IPS-20b (cell line): ENCODE data around the gene UBAP2.
"Not testable (repeated sequence)": the region's sequence is repeated elsewhere in the genome, so short reads cannot be mapped to it uniquely, and the experiment has no call there.

Experiments used
- H3K27ac ChIP-seq: one replicate; pipeline ENCODE4 v1.5.1; 2013; ENCODE audit warnings: low read length
- H3K27me3 ChIP-seq: 2 replicates; pipeline ENCODE4 v1.6.1; 2013; ENCODE audit warnings: mild to moderate bottlenecking, low read length, inconsistent platforms; ENCODE audit not compliant: insufficient read depth
- H3K36me3 ChIP-seq: 2 replicates; pipeline ENCODE4 v1.6.1; 2013; ENCODE audit warnings: low read depth, mild to moderate bottlenecking, inconsistent platforms, low read length, moderate library complexity; ENCODE audit not compliant: insufficient read depth
- H3K4me1 ChIP-seq: 2 replicates; pipeline ENCODE4 v1.6.1; 2013; ENCODE audit warnings: mild to moderate bottlenecking, control low read depth, inconsistent platforms, low read length, moderate library complexity; ENCODE audit not compliant: insufficient read depth
- H3K4me3 ChIP-seq: 2 replicates; pipeline ENCODE4 v1.5.1; 2013; ENCODE audit warnings: mild to moderate bottlenecking, low read length, inconsistent platforms
- H3K9ac ChIP-seq: 2 replicates; pipeline ENCODE4 v1.6.1; 2013; ENCODE audit warnings: low read depth, mild to moderate bottlenecking, inconsistent platforms, low read length, moderate library complexity
- H3K9me3 ChIP-seq: 2 replicates; pipeline ENCODE4 v1.6.1; 2013; ENCODE audit warnings: mild to moderate bottlenecking, low read depth, low read length, inconsistent platforms; ENCODE audit not compliant: insufficient read depth

UBAP2 gene

DNA sequence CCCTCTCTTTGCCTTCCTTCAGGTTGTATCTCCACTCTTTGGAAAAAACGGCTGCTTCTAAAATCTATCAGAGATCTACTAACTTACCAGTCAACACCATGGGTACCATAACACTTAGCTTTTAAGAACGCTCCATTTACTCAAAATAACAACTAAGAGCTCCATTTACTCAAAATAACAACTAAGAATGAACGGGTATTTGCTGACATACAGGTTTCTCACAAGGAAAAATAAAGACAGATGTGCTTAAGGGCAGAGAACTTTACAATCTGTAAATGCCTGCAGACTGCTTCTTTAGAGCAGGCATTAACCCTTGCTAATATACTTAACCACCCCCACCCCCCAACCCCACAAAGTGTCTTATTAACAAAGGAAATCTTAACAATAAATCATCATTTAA is 2.8 kb downstream of the UBAP2 start:
- H3K36me3 ChIP-seq, result peaks cover 22% of the 10 kb centered on the region; the same call in 1 of the 2 replicates
- H3K27me3 ChIP-seq, result no peaks in the 10 kb centered on the region
- 0 out of 2 replicates have a peak overlapping the region, but pooled peaks have one; percentile 26 for H3K4me3 ChIP-seq
- H3K4me1 ChIP-seq, result peaks cover 7% of the 10 kb centered on the region; the same call in 1 of the 2 replicates
- no peak overlapping the region for H3K9ac ChIP-seq
- no peak overlapping the region for H3K27ac ChIP-seq
- H3K9me3 ChIP-seq, result no peaks in the 10 kb centered on the region

DNA sequence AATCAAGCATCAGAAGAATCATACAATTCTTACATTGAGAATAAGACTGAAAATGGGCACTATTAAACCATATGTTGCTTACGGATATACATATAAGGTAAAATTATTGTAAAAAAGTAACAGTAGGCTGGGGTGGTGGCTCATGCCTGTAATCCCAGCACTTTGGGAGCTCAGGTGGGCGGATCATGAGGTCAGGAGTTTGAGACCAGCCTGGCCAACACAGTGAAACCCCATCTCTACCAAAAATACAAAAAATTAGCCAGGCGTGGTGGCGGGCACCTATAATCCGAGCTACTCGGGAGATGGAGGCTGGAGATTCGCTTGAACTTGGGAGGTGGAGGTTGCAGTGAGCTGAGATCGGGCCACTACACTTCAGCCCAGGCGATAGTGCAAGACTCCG is 6.6 kb downstream of the UBAP2 start:
- not testable (repeated sequence) for H3K9me3 ChIP-seq, H3K27ac ChIP-seq
- H3K36me3 ChIP-seq, result peaks cover 34% of the 10 kb centered on the region

DNA sequence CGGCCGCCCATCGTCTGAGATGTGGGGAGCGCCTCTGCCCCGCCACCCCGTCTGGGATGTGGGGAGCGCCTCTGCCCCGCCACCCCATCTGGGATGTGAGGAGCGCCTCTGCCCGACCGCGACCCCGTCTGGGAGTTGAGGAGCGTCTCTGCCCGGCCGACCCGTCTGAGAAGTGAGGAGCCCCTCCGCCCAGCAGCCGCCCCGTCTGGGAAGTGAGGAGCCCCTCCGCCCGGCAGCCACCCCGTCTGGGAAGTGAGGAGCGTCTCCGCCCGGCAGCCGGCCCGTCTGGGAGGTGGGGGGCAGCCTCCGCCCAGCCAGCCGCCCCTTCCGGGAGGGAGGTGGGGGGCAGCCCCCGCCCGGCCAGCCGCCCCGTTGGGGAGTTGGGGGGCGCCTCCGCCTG is 9.8 kb downstream of the UBAP2 start:
- not testable (repeated sequence) for H3K27ac ChIP-seq, H3K9me3 ChIP-seq, H3K4me1 ChIP-seq, H3K27me3 ChIP-seq, H3K9ac ChIP-seq, H3K4me3 ChIP-seq
- H3K36me3 ChIP-seq, result peaks cover 39% of the 10 kb centered on the region

More for the DNA sequence above, 6.6 kb downstream of the UBAP2 start:
- H3K4me1 ChIP-seq, H3K4me3 ChIP-seq, H3K27me3 ChIP-seq, H3K9ac ChIP-seq: not testable (repeated sequence)

DNA sequence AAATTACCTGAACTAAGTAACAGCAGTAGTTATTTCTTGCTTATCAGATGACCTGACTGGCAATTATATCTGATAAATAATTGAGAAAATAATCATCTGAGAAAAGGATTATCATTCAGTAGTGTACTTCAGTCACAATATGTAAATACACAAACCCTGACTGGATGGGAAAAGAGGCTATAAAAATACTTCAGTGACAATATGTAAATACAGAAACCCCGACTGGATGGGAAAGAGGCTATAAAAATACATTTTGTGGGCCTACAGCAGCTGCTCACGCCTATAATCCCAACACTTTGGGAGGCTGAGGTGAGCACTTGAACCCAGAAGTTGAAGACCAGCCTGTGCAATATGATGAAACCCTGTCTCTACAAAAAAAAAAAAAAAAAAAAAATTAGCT is 11.1 kb downstream of the UBAP2 start:
- H3K4me1 ChIP-seq, result no peaks in the 10 kb centered on the region
- H3K9ac ChIP-seq, result no peak overlapping the region
- H3K27me3 ChIP-seq, result no peaks in the 10 kb centered on the region
- no peak overlapping the region for H3K4me3 ChIP-seq
- no peak overlapping the region for H3K27ac ChIP-seq
- peaks cover 32% of the 10 kb centered on the region for H3K36me3 ChIP-seq
- H3K9me3 ChIP-seq, result no peaks in the 10 kb centered on the region

DNA sequence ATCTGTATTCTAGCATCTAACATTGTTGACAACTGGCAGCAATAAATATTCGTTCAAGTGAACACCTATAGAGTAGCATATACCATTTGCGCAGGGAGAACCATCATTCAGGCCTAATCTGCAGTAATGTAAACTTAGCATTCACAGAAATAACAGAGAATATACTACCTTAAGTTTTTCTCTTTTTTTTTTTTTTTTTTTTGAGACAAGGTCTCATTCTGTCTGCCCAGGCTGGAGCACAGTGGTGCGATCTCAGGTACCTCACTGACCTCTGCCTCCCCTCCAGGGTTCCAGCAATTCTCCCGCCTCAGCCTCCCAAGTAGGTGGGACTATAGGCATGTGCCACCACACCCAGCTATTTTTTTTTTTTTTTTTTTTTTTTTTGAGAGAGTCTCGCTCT is 12.1 kb downstream of the UBAP2 start:
- no peaks in the 10 kb centered on the region for H3K27me3 ChIP-seq
- peaks cover 34% of the 10 kb centered on the region for H3K36me3 ChIP-seq
- no peaks in the 10 kb centered on the region for H3K4me1 ChIP-seq
- no peak overlapping the region for H3K9ac ChIP-seq
- H3K9me3 ChIP-seq, result no peaks in the 10 kb centered on the region
- H3K4me3 ChIP-seq, result no peak overlapping the region
- H3K27ac ChIP-seq, result no peak overlapping the region

DNA sequence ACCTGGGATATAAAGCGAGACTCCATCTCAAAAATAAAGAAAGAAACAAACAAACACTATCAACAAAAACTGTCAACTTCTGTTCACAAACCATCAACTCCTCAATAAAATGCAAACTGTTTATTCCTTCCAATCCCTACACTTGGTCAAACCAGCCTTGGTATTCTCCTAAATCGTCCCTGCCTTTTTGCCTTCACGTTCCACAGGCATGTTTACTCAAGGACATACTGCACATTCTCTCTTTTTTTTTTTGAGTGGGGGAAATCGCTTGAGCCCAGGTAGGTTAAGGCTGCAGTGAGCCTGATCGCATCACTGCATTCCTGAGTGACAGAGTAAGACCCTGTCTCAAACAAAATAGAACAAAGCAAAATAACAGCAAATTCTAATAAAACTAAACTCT is 13.0 kb downstream of the UBAP2 start:
- H3K27ac ChIP-seq, result no peak overlapping the region
- no peaks in the 10 kb centered on the region for H3K27me3 ChIP-seq
- H3K9ac ChIP-seq, result no peak overlapping the region
- peaks cover 32% of the 10 kb centered on the region for H3K36me3 ChIP-seq
- no peaks in the 10 kb centered on the region for H3K4me1 ChIP-seq
- H3K4me3 ChIP-seq, result no peak overlapping the region
- no peaks in the 10 kb centered on the region for H3K9me3 ChIP-seq

DNA sequence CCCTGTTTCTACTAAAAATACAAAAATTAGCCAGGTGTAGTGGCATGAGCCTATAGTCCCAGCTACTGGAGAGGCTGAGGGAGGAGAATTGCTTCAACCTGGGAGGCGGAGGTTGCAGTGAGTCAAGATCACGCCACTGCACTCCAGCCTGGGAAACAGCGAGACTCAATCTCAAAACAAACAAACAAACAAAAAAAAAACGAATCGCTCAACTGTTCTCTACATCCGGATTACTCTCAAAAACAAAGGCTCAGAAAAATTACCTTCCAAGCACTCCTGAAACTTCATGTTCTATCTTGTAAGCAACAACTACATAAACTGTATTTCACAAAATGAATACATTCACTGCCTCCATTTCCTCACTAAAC is 14.0 kb downstream of the UBAP2 start:
- no peak overlapping the region for H3K9ac ChIP-seq
- no peak overlapping the region for H3K4me3 ChIP-seq
- peaks cover 28% of the 10 kb centered on the region for H3K36me3 ChIP-seq
- no peaks in the 10 kb centered on the region for H3K27me3 ChIP-seq
- H3K9me3 ChIP-seq, result no peaks in the 10 kb centered on the region
- no peak overlapping the region for H3K27ac ChIP-seq
- H3K4me1 ChIP-seq, result no peaks in the 10 kb centered on the region

DNA sequence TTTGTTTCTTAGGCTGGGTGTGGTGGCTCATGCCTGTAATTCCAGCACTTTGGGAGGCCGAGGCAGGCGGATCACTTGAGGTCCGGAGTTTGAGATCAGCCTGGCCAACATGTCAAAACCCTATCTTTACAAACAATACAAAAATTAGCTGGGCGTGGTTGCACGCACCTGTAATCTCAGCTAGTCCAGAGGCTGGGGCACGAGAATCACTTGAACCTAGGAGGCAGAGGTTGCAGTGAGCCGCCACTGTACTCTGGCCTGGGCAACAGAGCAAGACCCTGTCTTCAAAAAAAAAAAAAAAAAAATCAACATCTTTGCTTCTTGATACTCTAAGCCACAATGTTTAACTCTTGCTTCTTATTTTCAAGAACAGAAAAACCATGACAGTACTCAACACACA is 16.1 kb downstream of the UBAP2 start:
- H3K4me3 ChIP-seq, result no peak overlapping the region
- no peaks in the 10 kb centered on the region for H3K4me1 ChIP-seq
- H3K27me3 ChIP-seq, result no peaks in the 10 kb centered on the region
- no peak overlapping the region for H3K27ac ChIP-seq
- no peak overlapping the region for H3K9ac ChIP-seq
- H3K9me3 ChIP-seq, result no peaks in the 10 kb centered on the region
- H3K36me3 ChIP-seq, result peaks cover 37% of the 10 kb centered on the region

DNA sequence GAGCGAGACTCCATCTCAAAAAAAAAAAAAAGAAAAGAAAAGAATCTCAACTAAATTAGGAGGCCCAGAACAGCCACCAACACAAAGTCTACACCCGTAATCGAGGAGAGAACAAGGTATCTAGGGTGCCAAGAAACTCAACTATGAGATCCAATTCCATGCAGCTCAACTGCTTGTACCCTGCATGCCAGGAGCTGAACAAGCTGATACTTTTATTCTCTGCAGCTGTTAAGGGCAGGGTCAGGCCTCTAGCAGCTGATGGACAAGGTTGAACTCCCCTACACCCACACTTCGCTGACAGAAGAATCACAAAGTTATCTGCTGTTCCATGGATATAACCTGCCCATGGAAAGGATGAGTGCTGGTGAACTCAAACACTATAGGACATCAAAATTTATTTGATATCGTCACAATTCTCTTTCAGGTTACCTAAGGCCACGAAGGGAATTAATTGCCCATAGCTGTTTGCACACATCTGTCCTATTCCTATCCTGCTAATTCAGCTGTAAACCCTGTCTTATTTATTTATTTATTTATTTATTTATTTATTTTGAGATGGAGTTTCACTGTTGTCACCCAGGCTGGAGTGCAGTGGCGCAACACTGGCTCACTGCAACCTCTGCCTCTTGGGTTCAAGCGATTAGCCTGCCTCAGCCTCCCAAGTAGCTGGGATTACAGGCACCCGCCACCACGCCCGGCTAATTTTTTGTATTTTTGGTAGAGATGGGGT is 20.7 kb downstream of the UBAP2 start:
- no peaks in the 10 kb centered on the region for H3K4me1 ChIP-seq
- H3K36me3 ChIP-seq, result peaks cover 27% of the 10 kb centered on the region
- H3K27ac ChIP-seq, result no peak overlapping the region
- no peaks in the 10 kb centered on the region for H3K9me3 ChIP-seq
- no peaks in the 10 kb centered on the region for H3K27me3 ChIP-seq
- H3K9ac ChIP-seq, result no peak overlapping the region
- no peak overlapping the region for H3K4me3 ChIP-seq

DNA sequence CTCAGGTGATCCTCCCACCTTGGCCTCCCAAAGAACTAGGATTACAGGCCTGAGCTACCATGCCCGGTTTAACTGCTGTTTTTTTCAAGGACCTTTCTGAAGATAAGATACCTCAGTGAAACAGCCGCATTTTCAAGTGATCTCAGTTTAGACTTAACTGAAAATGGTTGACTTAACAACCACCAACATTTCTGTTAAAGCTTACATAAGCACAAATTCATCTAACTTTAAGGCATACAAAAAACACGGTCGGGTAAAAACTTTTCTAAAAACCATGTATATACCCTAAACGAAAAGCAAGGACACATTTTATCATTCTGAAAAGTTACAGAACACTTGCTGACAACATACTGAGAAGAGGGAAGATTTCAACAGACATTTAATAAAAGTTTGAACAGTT is 22.9 kb downstream of the UBAP2 start:
- Histone ChIP-seq H3K36me3 (peaks cover 9% of the 10 kb centered on the region; the same call in 1 of the 2 replicates), H3K4me1 (no peaks in the 10 kb centered on the region)

DNA sequence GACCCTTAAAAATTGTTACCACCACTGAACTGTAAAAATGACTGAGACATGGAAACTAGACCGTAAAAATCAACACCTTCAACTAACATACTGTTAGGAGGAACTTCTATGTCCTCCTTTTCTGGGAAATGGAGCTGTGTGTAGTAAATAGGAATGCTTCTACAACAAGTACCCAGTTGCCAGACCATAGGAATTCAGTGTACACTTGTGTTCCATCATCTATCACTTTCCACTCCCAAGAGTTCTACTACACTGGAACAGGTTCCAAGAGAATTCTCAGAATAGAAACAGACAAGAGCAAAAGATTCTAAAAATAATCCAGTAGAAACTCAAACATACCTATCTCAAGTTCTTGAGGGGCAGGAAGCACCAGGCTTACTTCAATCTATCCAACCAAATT is 23.6 kb downstream of the UBAP2 start:
- no peak overlapping the region for H3K9ac ChIP-seq
- peaks cover 9% of the 10 kb centered on the region; the same call in 1 of the 2 replicates for H3K36me3 ChIP-seq
- no peaks in the 10 kb centered on the region for H3K4me1 ChIP-seq
- no peaks in the 10 kb centered on the region for H3K9me3 ChIP-seq
- H3K4me3 ChIP-seq, result no peak overlapping the region
- H3K27ac ChIP-seq, result no peak overlapping the region
- no peaks in the 10 kb centered on the region for H3K27me3 ChIP-seq

More for the DNA sequence above, 22.9 kb downstream of the UBAP2 start:
- H3K4me3 ChIP-seq, result no peak overlapping the region
- H3K9ac ChIP-seq, result no peak overlapping the region
- no peak overlapping the region for H3K27ac ChIP-seq
- H3K27me3 ChIP-seq, result no peaks in the 10 kb centered on the region
- H3K9me3 ChIP-seq, result no peaks in the 10 kb centered on the region

DNA sequence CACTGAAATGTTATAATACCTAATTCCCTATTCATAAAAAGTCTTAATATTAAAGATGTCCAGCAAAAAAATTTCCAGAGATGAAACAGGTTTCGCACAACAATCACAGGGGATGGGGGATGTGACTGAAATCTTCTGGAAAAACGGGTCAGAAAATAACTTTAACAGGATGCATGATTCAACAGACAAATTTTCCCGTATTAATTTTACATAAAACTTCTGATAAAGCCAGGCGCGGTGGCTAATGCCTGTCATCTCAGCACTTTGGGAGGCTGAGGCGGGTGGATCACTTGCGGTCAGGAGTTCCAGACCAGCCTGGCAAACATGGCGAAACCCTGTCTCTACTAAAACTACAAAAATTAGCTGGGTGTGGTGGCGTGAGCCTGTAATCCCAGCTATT is 24.2 kb downstream of the UBAP2 start:
- not testable (repeated sequence) for H3K27ac ChIP-seq, H3K4me1 ChIP-seq, H3K9ac ChIP-seq, H3K9me3 ChIP-seq, H3K36me3 ChIP-seq, H3K4me3 ChIP-seq, H3K27me3 ChIP-seq
